B cell (primary cell): ENCODE data around the gene DCDC2C. TPM values are rescaled to one million over a fixed set of nuclear protein-coding genes. Genes with fewer than 3 reads are reported as not detected.

ENCODE experiments used
- ATAC-seq: fragments of 200-7000 bp; cut with Tn5 transposase; one replicate; pipeline ENCODE4 v1.10.0; 2021; ENCODE audit warnings: low read depth, mild to moderate bottlenecking, moderate number of reproducible peaks, moderate library complexity
- CTCF ChIA-PET: fragments of 350-600 bp; sonication (Branson Sonifier 250); formaldehyde crosslinking; loops from one replicate; lab custom pipeline; 2021; ENCODE audit warnings: antibody characterized with exemption, inconsistent platforms; lab: Charles Lee
- POLR2A ChIA-PET: fragments of 350-600 bp; sonication (Branson Sonifier 250); formaldehyde crosslinking; loops from one replicate; lab custom pipeline; 2021; ENCODE audit warnings: antibody characterized with exemption; lab: Charles Lee
- DNase-seq: peaks from one replicate; pipeline ENCODE4 v3.0.0; 2013
- H2AFZ ChIP-seq: 2 replicates; pipeline ENCODE4 v1.6.1; 2012; ENCODE audit warnings: mild to moderate bottlenecking, low read depth, low read length; ENCODE audit not compliant: insufficient read depth, poor library complexity, severe bottlenecking
- H3K27ac ChIP-seq, 2 donors: 1 replicate in 1 of 2; 2 replicates in 1 of 2; pipeline ENCODE4 v1.5.1; 2012 to 2013; ENCODE audit warnings: low read length in 2 of 2, mild to moderate bottlenecking in 2 of 2, moderate library complexity in 1 of 2
- H3K27me3 ChIP-seq, 4 experiments: fragments of 200-600 bp in 1 of 4; sonication (generic) in 1 of 4; replicated peaks in 1 of 4; 1 replicate in 2 of 4; 2 replicates in 2 of 4; pipeline versions ENCODE4 v1.6.1 to v1.7.0; 2013 to 2016; ENCODE audit warnings: low read length in 3 of 4, mild to moderate bottlenecking in 2 of 4, mixed read lengths in 1 of 4, moderate library complexity in 1 of 4; ENCODE audit not compliant: insufficient read depth in 4 of 4, control insufficient read depth in 3 of 4; ENCODE audit errors: control extremely low read depth in 1 of 4
- H3K36me3 ChIP-seq, 2 experiments: replicated peaks in 1 of 2; 1 replicate in 1 of 2; 2 replicates in 1 of 2; pipeline versions ENCODE4 v1.6.1 to v1.7.1; 2013; ENCODE audit warnings: low read length in 1 of 2; ENCODE audit not compliant: insufficient read depth in 2 of 2, control insufficient read depth in 1 of 2; ENCODE audit errors: control extremely low read depth in 1 of 2, extremely low read depth in 1 of 2
- H3K4me1 ChIP-seq, 2 donors: fragments of 200-600 bp in 1 of 2; sonication (generic) in 1 of 2; 1 replicate in 1 of 2; 2 replicates in 1 of 2; pipeline versions ENCODE4 v1.5.1 to v1.6.1; 2013 to 2017; ENCODE audit warnings: low read length in 2 of 2; ENCODE audit not compliant: control insufficient read depth in 2 of 2, insufficient read depth in 2 of 2
- H3K4me2 ChIP-seq: replicated peaks from 2 replicates; pipeline ENCODE3; 2012; ENCODE audit warnings: mild to moderate bottlenecking, low read depth, low read length; ENCODE audit not compliant: poor library complexity, severe bottlenecking
- H3K4me3 ChIP-seq, 5 experiments: fragments of 200-600 bp in 1 of 5; sonication (generic) in 1 of 5; 1 replicate in 3 of 5; 2 replicates in 2 of 5; pipeline versions ENCODE4 v1.5.1 to v1.7.0; 2011 to 2016; ENCODE audit warnings: low read length in 4 of 5, mild to moderate bottlenecking in 4 of 5, low read depth in 2 of 5, control low read depth in 1 of 5, moderate library complexity in 1 of 5; ENCODE audit not compliant: insufficient read depth in 1 of 5; ENCODE audit errors: control extremely low read depth in 1 of 5, extremely low read depth in 1 of 5
- H3K79me2 ChIP-seq: fragments of 200-600 bp; sonication (generic); one replicate; pipeline ENCODE4 v1.6.0; 2016; ENCODE audit warnings: low read length; ENCODE audit not compliant: control insufficient read depth, insufficient read depth
- H3K9ac ChIP-seq: fragments of 200-600 bp; sonication (generic); 2 replicates; pipeline ENCODE4 v1.6.1; 2017; ENCODE audit warnings: mild to moderate bottlenecking, low read length, moderate library complexity
- H3K9me3 ChIP-seq, 3 donors: one replicate each; pipeline versions ENCODE4 v1.6.1 to v1.7.1; 2013; ENCODE audit warnings: low read length in 2 of 3; ENCODE audit not compliant: control insufficient read depth in 2 of 3, insufficient read depth in 1 of 3; ENCODE audit errors: control extremely low read depth in 1 of 3
- H4K20me1 ChIP-seq: 2 replicates; pipeline ENCODE4 v1.6.0; 2012; ENCODE audit warnings: mild to moderate bottlenecking, low read length; ENCODE audit not compliant: insufficient read depth, control insufficient read depth, poor library complexity, severe bottlenecking
- H3K27ac Mint-ChIP-seq: one replicate; pipeline ENCODE4 v1.8.0; 2021; ENCODE audit warnings: mixed read lengths
- H3K27me3 Mint-ChIP-seq: one replicate; pipeline ENCODE4 v1.8.0; 2021; ENCODE audit warnings: mixed read lengths
- H3K4me1 Mint-ChIP-seq: one replicate; pipeline ENCODE4 v1.8.0; 2021; ENCODE audit warnings: mixed read lengths
- H3K4me3 Mint-ChIP-seq: one replicate; pipeline ENCODE4 v1.8.0; 2021; ENCODE audit warnings: mixed read lengths
- H3K9me3 Mint-ChIP-seq: one replicate; pipeline ENCODE4 v1.8.0; 2022; ENCODE audit warnings: mixed read lengths; ENCODE audit not compliant: insufficient read depth
- EZH2 ChIP-seq: IDR thresholded peaks from 2 replicates; pipeline ENCODE4 v1.6.1; 2012; ENCODE audit warnings: borderline replicate concordance, low read depth, mild to moderate bottlenecking, moderate library complexity, low read length; ENCODE audit not compliant: insufficient read depth, poor library complexity, severe bottlenecking
- WGBS: methylation state at CpG from one replicate; pipeline ENCODE4 v1.1.5; 2013; ENCODE audit warnings: missing lambda C conversion rate; ENCODE audit not compliant: insufficient coverage; 5-methylcytosine and 5-hydroxymethylcytosine counted together
- intact Hi-C: fragments of 100-400 bp; cut with micrococcal nuclease; formaldehyde crosslinking; loops from one replicate; pipeline ENCODE4 v1.10.0; 2022
- polyA plus RNA-seq: library from polyadenylated mRNA; depleted of rRNA; stranded (reverse); fragments of >200 nt; gene quantifications from 2 replicates; pipeline ENCODE4 v1.2.3, GENCODE V29; 2012
- total RNA-seq, 2 donors: library from RNA; stranded (reverse); fragments of 120-200 nt in 1 of 2; gene quantifications; 1 replicate in 1 of 2; 2 replicates in 1 of 2; pipeline versions ENCODE4 v1.2.3 to v1.2.4, GENCODE V29; 2013 to 2022
- TF ChIP-seq, protein P1 (sequence below): fragments of 200-600 bp; IDR thresholded peaks from one replicate; pipeline ENCODE4 v1.8.0; 2022; ENCODE audit warnings: antibody characterized with exemption, mild to moderate bottlenecking

DCDC2C gene
- total and polyA plus RNA-seq, 2 donors (not counting 1 experiment from before 2014, with no cell fraction given): not detected

DNA sequence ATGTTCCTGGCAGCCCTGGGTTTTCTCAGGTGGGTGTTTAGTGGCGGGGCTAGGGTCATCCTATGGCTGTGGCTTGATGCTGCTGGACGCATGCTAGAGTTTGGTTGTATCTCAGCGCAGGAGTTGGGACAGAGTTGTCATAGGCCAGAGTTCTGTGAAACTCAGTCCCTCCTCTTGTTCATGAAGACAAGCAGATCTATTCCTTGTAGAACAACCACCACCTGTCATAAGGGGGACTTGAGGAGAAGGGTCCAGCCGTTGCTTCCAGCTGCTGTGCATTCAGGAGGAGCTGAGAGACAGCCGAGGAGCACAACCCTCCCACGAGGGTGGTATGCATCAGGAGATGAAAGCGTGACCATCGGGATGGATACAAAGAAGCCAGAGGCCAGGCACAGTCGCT, 26.4 kb downstream of the DCDC2C start:
- TF ChIP-seq, protein P1, sequence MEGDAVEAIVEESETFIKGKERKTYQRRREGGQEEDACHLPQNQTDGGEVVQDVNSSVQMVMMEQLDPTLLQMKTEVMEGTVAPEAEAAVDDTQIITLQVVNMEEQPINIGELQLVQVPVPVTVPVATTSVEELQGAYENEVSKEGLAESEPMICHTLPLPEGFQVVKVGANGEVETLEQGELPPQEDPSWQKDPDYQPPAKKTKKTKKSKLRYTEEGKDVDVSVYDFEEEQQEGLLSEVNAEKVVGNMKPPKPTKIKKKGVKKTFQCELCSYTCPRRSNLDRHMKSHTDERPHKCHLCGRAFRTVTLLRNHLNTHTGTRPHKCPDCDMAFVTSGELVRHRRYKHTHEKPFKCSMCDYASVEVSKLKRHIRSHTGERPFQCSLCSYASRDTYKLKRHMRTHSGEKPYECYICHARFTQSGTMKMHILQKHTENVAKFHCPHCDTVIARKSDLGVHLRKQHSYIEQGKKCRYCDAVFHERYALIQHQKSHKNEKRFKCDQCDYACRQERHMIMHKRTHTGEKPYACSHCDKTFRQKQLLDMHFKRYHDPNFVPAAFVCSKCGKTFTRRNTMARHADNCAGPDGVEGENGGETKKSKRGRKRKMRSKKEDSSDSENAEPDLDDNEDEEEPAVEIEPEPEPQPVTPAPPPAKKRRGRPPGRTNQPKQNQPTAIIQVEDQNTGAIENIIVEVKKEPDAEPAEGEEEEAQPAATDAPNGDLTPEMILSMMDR: no peak
- TF ChIP-seq EZH2: no peak
- 84% methylated on average over 7 of the region's 9 CpGs for WGBS
- H3K4me3 Mint-ChIP-seq: no peak overlapping the region
- H3K4me1 ChIP-seq: no peaks in the 10 kb centered on the region
- no peak for ATAC-seq
- no peak for DNase-seq
- H4K20me1 ChIP-seq: no peaks in the 10 kb centered on the region
- no peaks in the 10 kb centered on the region for H3K36me3 ChIP-seq
- no peaks in the 10 kb centered on the region for H3K4me1 Mint-ChIP-seq
- H3K9me3 Mint-ChIP-seq: no peaks in the 10 kb centered on the region
- no peak overlapping the region for H3K27ac ChIP-seq
- no peaks in the 10 kb centered on the region for H3K79me2 ChIP-seq
- peaks cover 0 to 6% (median 0%) of the 10 kb centered on the region in 4 experiments for H3K27me3 ChIP-seq
- CTCF ChIA-PET: no interaction called here
- no peaks in the 10 kb centered on the region for H3K9me3 ChIP-seq
- peaks cover 7% of the 10 kb centered on the region for H3K27me3 Mint-ChIP-seq
- no peak overlapping the region for H3K27ac Mint-ChIP-seq
- no peak overlapping the region for H3K4me3 ChIP-seq
- intact Hi-C loops: no loop called here
- H3K4me2 ChIP-seq: no peak overlapping the region
- H3K9ac ChIP-seq: no peak overlapping the region
- POLR2A ChIA-PET: no interaction called here
- no peak overlapping the region for H2AFZ ChIP-seq

- peaks cover 5% of the 10 kb centered on the region for H3K27me3 Mint-ChIP-seq
- no peaks in the 10 kb centered on the region for H3K9me3 ChIP-seq
- H4K20me1 ChIP-seq: no peaks in the 10 kb centered on the region
- ATAC-seq: no peak
- H3K79me2 ChIP-seq: no peaks in the 10 kb centered on the region
- H3K4me2 ChIP-seq: no peak overlapping the region
- no peaks in the 10 kb centered on the region for H3K4me1 ChIP-seq
- no peak overlapping the region for H2AFZ ChIP-seq
- no peak for DNase-seq
- no peak overlapping the region for H3K27ac ChIP-seq
- 86% methylated on average over 8 of the region's 8 CpGs for WGBS
- H3K4me3 ChIP-seq: no peak overlapping the region
- H3K4me1 Mint-ChIP-seq: no peaks in the 10 kb centered on the region
- H3K36me3 ChIP-seq: no peaks in the 10 kb centered on the region
- no peak overlapping the region for H3K9ac ChIP-seq
- CTCF ChIA-PET: no interaction called here
- H3K4me3 Mint-ChIP-seq: no peak overlapping the region
- H3K27ac Mint-ChIP-seq: no peak overlapping the region
- POLR2A ChIA-PET: no interaction called here
- no peaks in the 10 kb centered on the region for H3K9me3 Mint-ChIP-seq
- H3K27me3 ChIP-seq: peaks cover 0 to 6% (median 0%) of the 10 kb centered on the region in 4 experiments
- intact Hi-C loops: no loop called here
- TF ChIP-seq EZH2: no peak
- TF ChIP-seq, protein P1: no peak
Observed at GRCh38 chr2:3730646-3731045, 27.3 kb downstream of the DCDC2C start.
